Ishikawa (cell line): ENCODE results near the gene LPP.

Experiments used
- CEBPB ChIP-seq: IDR thresholded peaks from 2 replicates; pipeline ENCODE4 v1.6.1; 2012
- CREB1 ChIP-seq: IDR thresholded peaks from 2 replicates; pipeline ENCODE4 v1.6.1; 2012; ENCODE audit warnings: low read depth
- EGR1 ChIP-seq: IDR thresholded peaks from 2 replicates; pipeline ENCODE4 v1.6.1; 2012
- EP300 ChIP-seq: IDR thresholded peaks from 2 replicates; pipeline ENCODE4 v1.6.1; 2012; ENCODE audit warnings: borderline replicate concordance
- FOXM1 ChIP-seq: IDR thresholded peaks from 2 replicates; pipeline ENCODE4 v1.6.1; 2012; ENCODE audit warnings: low read depth, borderline replicate concordance
- MAX ChIP-seq: IDR thresholded peaks from 2 replicates; pipeline ENCODE4 v1.6.1; 2012
- NFIC ChIP-seq: IDR thresholded peaks from 2 replicates; pipeline ENCODE4 v1.6.1; 2012
- RAD21 ChIP-seq: IDR thresholded peaks from 2 replicates; pipeline ENCODE4 v1.6.1; 2012; ENCODE audit warnings: low read depth
- REST ChIP-seq: IDR thresholded peaks from 2 replicates; pipeline ENCODE4 v1.6.1; 2012; ENCODE audit warnings: low read depth, mild to moderate bottlenecking
- TAF1 ChIP-seq: IDR thresholded peaks from 2 replicates; pipeline ENCODE4 v1.6.1; 2012; ENCODE audit warnings: low read depth, mild to moderate bottlenecking
- TCF12 ChIP-seq: IDR thresholded peaks from 2 replicates; pipeline ENCODE4 v1.6.1; 2012; ENCODE audit warnings: low read depth
- TEAD4 ChIP-seq: IDR thresholded peaks from 2 replicates; pipeline ENCODE4 v1.6.1; 2012
- YY1 ChIP-seq: IDR thresholded peaks from 2 replicates; pipeline ENCODE4 v1.6.1; 2012; ENCODE audit warnings: low read depth
- ZBTB7A ChIP-seq: IDR thresholded peaks from 2 replicates; pipeline ENCODE4 v1.6.1; 2012; ENCODE audit warnings: low read depth

The LPP gene

GRCh38 chr3:188778091-188778852, 624.3 kb downstream of the LPP start:
- TF ChIP-seq REST (no peak), TAF1 (no peak), TCF12 (no peak), EGR1 (no peak), ZBTB7A (no peak), FOXM1 (no peak), MAX (no peak), YY1 (no peak), CEBPB (no peak), TEAD4 (no peak), NFIC (no peak)

- TF ChIP-seq EGR1 (no peak), REST (no peak), EP300 (no peak)
These were observed 625.5 kb downstream of the LPP start for GRCh38 chr3:188779281-188779980.

GRCh38 chr3:188780193-188781147, 626.5 kb downstream of the LPP start:
- no peak for TF ChIP-seq MAX
- TF ChIP-seq CEBPB = peak; percentile 61; the same call in 1 of the 2 replicates
- TF ChIP-seq TAF1 = no peak

GRCh38 chr3:188782613-188783124, 628.7 kb downstream of the LPP start:
- TF ChIP-seq CREB1 (no peak), NFIC (no peak), EGR1 (no peak), YY1 (no peak), MAX (no peak), TEAD4 (no peak), RAD21 (no peak), REST (no peak), FOXM1 (no peak), TAF1 (no peak), TCF12 (no peak)

GRCh38 chr3:188786424-188786823, 632.5 kb downstream of the LPP start:
- TF ChIP-seq TAF1 (no peak), FOXM1 (no peak), NFIC (no peak), TEAD4 (no peak), MAX (no peak)
